Astrocyte (in vitro differentiated cells and primary cell): ENCODE data around the gene NUP214. TPM values are rescaled to one million over a fixed set of nuclear protein-coding genes. Genes with fewer than 3 reads are reported as not detected.

Experiments
- DNase-seq: peaks from one replicate; pipeline ENCODE4 v3.0.0-alpha.2; 2010; ENCODE audit warnings: low read depth
- FAIRE-seq: peaks from 2 replicates; lab custom pipeline; 2011; peaks lifted over from hg19 to GRCh38; lab: Jason Lieb, UNC
- H2AFZ ChIP-seq: 2 replicates; pipeline ENCODE4 v1.6.0; 2012; ENCODE audit warnings: low read depth, low read length, inconsistent platforms
- H3K27ac ChIP-seq: 2 replicates; pipeline ENCODE4 v1.5.1; 2011; ENCODE audit warnings: low read depth, low read length, inconsistent platforms
- H3K27me3 ChIP-seq: 2 replicates; pipeline ENCODE4 v1.6.0; 2011; ENCODE audit warnings: low read length, inconsistent platforms; ENCODE audit not compliant: insufficient read depth
- H3K36me3 ChIP-seq: 2 replicates; pipeline ENCODE4 v1.5.1; 2011; ENCODE audit warnings: low read length, inconsistent platforms; ENCODE audit not compliant: insufficient read depth
- H3K4me1 ChIP-seq: 2 replicates; pipeline ENCODE4 v1.5.1; 2011; ENCODE audit warnings: low read length, inconsistent platforms; ENCODE audit not compliant: insufficient read depth
- H3K4me2 ChIP-seq: 2 replicates; pipeline ENCODE4 v1.6.0; 2012; ENCODE audit warnings: low read length, inconsistent platforms
- H3K4me3 ChIP-seq: 2 replicates; pipeline ENCODE4 v1.5.1; 2011; ENCODE audit warnings: low read depth, mild to moderate bottlenecking, low read length, inconsistent platforms; ENCODE audit not compliant: insufficient read depth
- H3K79me2 ChIP-seq: 2 replicates; pipeline ENCODE4 v1.6.0; 2012; ENCODE audit warnings: mild to moderate bottlenecking, low read length, inconsistent platforms; ENCODE audit not compliant: insufficient read depth
- H3K9ac ChIP-seq: 2 replicates; pipeline ENCODE4 v1.6.0; 2012; ENCODE audit warnings: mild to moderate bottlenecking, low read length, inconsistent platforms
- H3K9me3 ChIP-seq: 2 replicates; pipeline ENCODE4 v1.5.1; 2012; ENCODE audit warnings: low read depth, mild to moderate bottlenecking, low read length, inconsistent platforms; ENCODE audit not compliant: insufficient read depth
- H4K20me1 ChIP-seq: 2 replicates; pipeline ENCODE4 v1.6.0; 2012; ENCODE audit warnings: low read length, inconsistent platforms; ENCODE audit not compliant: insufficient read depth
- H3K27ac Mint-ChIP-seq: one replicate; pipeline ENCODE4 v1.8.0; 2021; ENCODE audit warnings: mild to moderate bottlenecking, mixed read lengths; ENCODE audit not compliant: unreplicated experiment
- H3K27me3 Mint-ChIP-seq: one replicate; pipeline ENCODE4 v1.8.0; 2021; ENCODE audit warnings: low read depth, mixed read lengths; ENCODE audit not compliant: unreplicated experiment
- H3K36me3 Mint-ChIP-seq: one replicate; pipeline ENCODE4 v1.8.0; 2021; ENCODE audit warnings: low read depth, mixed read lengths; ENCODE audit not compliant: unreplicated experiment
- H3K4me1 Mint-ChIP-seq: one replicate; pipeline ENCODE4 v1.8.0; 2021; ENCODE audit warnings: low read depth, mixed read lengths; ENCODE audit not compliant: unreplicated experiment
- H3K4me3 Mint-ChIP-seq: one replicate; pipeline ENCODE4 v1.8.0; 2021; ENCODE audit warnings: mild to moderate bottlenecking, moderate library complexity, mixed read lengths; ENCODE audit not compliant: unreplicated experiment
- H3K9me3 Mint-ChIP-seq: one replicate; pipeline ENCODE4 v1.8.0; 2021; ENCODE audit warnings: mild to moderate bottlenecking, mixed read lengths; ENCODE audit not compliant: unreplicated experiment
- EZH2 ChIP-seq: IDR thresholded peaks from 2 replicates; pipeline ENCODE4 v1.6.1; 2012; ENCODE audit warnings: mild to moderate bottlenecking, low read length, inconsistent platforms; ENCODE audit not compliant: insufficient read depth
- total RNA-seq: library from RNA; stranded (reverse); gene quantifications from 2 replicates; pipeline ENCODE4 v1.2.1, GENCODE V29; 2021
- TF ChIP-seq, protein P1 (sequence below): IDR thresholded peaks from 2 replicates; pipeline ENCODE4 v1.5.1; 2011; ENCODE audit warnings: low read depth, mild to moderate bottlenecking, inconsistent platforms, low read length, moderate library complexity; ENCODE audit not compliant: insufficient read depth

The NUP214 gene
- total RNA-seq, 1 donor from 2014 or later = 30.5 TPM

DNA sequence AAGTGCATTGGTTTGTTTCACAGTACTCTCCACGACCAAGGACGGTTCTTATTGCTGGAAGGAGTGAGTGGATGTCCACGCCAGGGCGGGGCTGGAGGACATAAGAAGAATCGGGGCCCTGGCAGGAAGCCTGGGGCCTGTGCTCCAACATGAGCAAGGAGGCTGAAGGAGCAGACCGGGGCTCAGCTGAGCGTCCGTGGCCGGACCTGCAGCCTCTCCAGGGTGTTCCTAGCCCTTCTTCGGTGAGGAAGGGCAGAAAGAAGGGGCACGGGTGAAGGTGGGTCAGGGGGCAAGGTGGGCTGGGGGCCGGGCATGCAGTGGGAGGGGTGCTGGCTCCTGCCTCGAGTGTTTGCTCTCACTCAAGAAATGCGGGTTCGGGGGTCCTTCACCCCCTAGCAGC lies 132.8 kb downstream of the NUP214 start:
- no peaks in the 10 kb centered on the region for H4K20me1 ChIP-seq
- no peak overlapping the region for H3K27ac ChIP-seq
- H3K27me3 Mint-ChIP-seq = peaks cover 16% of the 10 kb centered on the region
- H3K27me3 ChIP-seq = no peaks in the 10 kb centered on the region
- H3K27ac Mint-ChIP-seq = no peak overlapping the region
- H3K9ac ChIP-seq = no peak overlapping the region
- H3K36me3 ChIP-seq = no peaks in the 10 kb centered on the region
- no peaks in the 10 kb centered on the region for H3K9me3 ChIP-seq
- no peak for FAIRE-seq
- no peak overlapping the region for H3K4me3 ChIP-seq
- H3K9me3 Mint-ChIP-seq = peaks cover 2% of the 10 kb centered on the region
- peaks cover 10% of the 10 kb centered on the region for H3K4me1 ChIP-seq
- H3K4me1 Mint-ChIP-seq = peaks cover 10% of the 10 kb centered on the region
- peaks cover 5% of the 10 kb centered on the region for H3K36me3 Mint-ChIP-seq
- no peak overlapping the region for H2AFZ ChIP-seq
- TF ChIP-seq, protein P1, sequence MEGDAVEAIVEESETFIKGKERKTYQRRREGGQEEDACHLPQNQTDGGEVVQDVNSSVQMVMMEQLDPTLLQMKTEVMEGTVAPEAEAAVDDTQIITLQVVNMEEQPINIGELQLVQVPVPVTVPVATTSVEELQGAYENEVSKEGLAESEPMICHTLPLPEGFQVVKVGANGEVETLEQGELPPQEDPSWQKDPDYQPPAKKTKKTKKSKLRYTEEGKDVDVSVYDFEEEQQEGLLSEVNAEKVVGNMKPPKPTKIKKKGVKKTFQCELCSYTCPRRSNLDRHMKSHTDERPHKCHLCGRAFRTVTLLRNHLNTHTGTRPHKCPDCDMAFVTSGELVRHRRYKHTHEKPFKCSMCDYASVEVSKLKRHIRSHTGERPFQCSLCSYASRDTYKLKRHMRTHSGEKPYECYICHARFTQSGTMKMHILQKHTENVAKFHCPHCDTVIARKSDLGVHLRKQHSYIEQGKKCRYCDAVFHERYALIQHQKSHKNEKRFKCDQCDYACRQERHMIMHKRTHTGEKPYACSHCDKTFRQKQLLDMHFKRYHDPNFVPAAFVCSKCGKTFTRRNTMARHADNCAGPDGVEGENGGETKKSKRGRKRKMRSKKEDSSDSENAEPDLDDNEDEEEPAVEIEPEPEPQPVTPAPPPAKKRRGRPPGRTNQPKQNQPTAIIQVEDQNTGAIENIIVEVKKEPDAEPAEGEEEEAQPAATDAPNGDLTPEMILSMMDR = no peak
- TF ChIP-seq EZH2 = no peak
- no peaks in the 10 kb centered on the region for H3K79me2 ChIP-seq
- H3K4me3 Mint-ChIP-seq = no peak overlapping the region
- no peak for DNase-seq
- H3K4me2 ChIP-seq = no peak overlapping the region

- Histone ChIP-seq H3K79me2 (no peaks in the 10 kb centered on the region), H3K4me1 (peaks cover 10% of the 10 kb centered on the region), H3K9me3 (no peaks in the 10 kb centered on the region), H3K9ac (no peak overlapping the region), H2AFZ (no peak overlapping the region), H3K27ac (no peak overlapping the region), H3K27me3 (no peaks in the 10 kb centered on the region), H3K4me3 (no peak overlapping the region), H4K20me1 (no peaks in the 10 kb centered on the region), H3K36me3 (no peaks in the 10 kb centered on the region), H3K4me2 (no peak overlapping the region)
- Mint-ChIP-seq H3K4me3 (no peak overlapping the region), H3K27ac (no peak overlapping the region), H3K27me3 (peaks cover 16% of the 10 kb centered on the region), H3K36me3 (peaks cover 5% of the 10 kb centered on the region), H3K4me1 (peaks cover 9% of the 10 kb centered on the region), H3K9me3 (peaks cover 2% of the 10 kb centered on the region)
- FAIRE-seq (no peak), DNase-seq (no peak)
- TF ChIP-seq EZH2 = no peak
- TF ChIP-seq, protein P1 = no peak
These were observed 133.5 kb downstream of the NUP214 start for GRCh38 chr9:131258698-131259431.

DNA sequence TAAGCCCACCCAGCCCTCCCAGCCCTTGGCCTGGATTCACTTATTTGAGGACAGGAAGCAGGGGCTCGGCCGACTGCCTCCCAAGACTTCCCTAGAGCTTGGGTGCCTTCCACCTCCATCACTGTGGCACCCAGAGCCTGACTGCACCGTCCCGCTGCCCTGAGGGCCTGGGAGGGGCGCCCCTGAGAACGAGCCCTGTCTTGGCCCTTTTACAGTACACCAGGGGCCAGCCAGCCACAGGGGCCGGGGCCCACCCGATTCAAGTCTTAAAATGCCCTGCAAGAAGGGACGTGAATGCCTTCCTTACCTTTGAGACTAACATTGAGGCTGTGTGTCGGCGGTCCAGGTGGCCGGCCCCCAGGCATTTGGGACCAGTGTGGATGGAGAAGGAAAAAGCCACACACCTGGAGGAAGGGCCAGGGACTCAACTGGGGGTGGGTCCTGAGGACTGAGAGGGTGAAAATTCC lies 134.1 kb downstream of the NUP214 start:
- Mint-ChIP-seq H3K9me3 (peaks cover 2% of the 10 kb centered on the region), H3K36me3 (peaks cover 5% of the 10 kb centered on the region), H3K27me3 (peaks cover 18% of the 10 kb centered on the region), H3K27ac (no peak overlapping the region), H3K4me1 (peaks cover 6% of the 10 kb centered on the region), H3K4me3 (no peak overlapping the region)
- Histone ChIP-seq H3K4me2 (no peak overlapping the region), H4K20me1 (no peaks in the 10 kb centered on the region), H2AFZ (no peak overlapping the region), H3K36me3 (no peaks in the 10 kb centered on the region), H3K27me3 (no peaks in the 10 kb centered on the region), H3K9me3 (no peaks in the 10 kb centered on the region), H3K27ac (no peak overlapping the region), H3K4me1 (peaks cover 10% of the 10 kb centered on the region), H3K9ac (no peak overlapping the region), H3K79me2 (no peaks in the 10 kb centered on the region), H3K4me3 (no peak overlapping the region)
- DNase-seq (no peak), FAIRE-seq (no peak)
- TF ChIP-seq, protein P1 = no peak
- no peak for TF ChIP-seq EZH2
